Mammary epithelial cell (primary cell): ENCODE results near the gene FOXC1.

Experiments used
- CTCF ChIP-seq, 2 donors: IDR thresholded peaks in 1 of 2; conservative IDR thresholded peaks in 1 of 2; 2 replicates each; pipeline ENCODE4 v1.5.1; 2011 to 2012; ENCODE audit warnings: inconsistent platforms in 2 of 2, low read length in 2 of 2, mild to moderate bottlenecking in 2 of 2, control low read depth in 1 of 2, low read depth in 1 of 2; ENCODE audit not compliant: insufficient read depth in 1 of 2; ENCODE audit errors: extremely low read depth in 1 of 2
- EZH2 ChIP-seq: IDR thresholded peaks from 2 replicates; pipeline ENCODE4 v1.6.1; 2012; ENCODE audit warnings: low read length, inconsistent platforms, borderline replicate concordance

GRCh38 chr6:1597121-1597744, 12.5 kb upstream of the FOXC1 start:
- TF ChIP-seq CTCF (conservative IDR thresholded peaks at IDR 0.05 in 1 of 2, IDR thresholded peaks at IDR 0.05 in 1 of 2; ENCODE audit: extremely low read depth in 1 of 2, insufficient read depth in 1 of 2, low read depth in 1 of 2, low read length in 2 of 2) (no peak), EZH2 (no peak)
